Duodenal mucosa (tissue), 2 donors: Measurements from ENCODE around the gene ZNF687.

Experiments used
- H3K27ac ChIP-seq: one replicate; pipeline ENCODE4 v1.7.0; 2013; ENCODE audit warnings: low read depth, low read length
- H3K27me3 ChIP-seq, 2 donors: one replicate each; pipeline ENCODE4 v1.7.0; 2013; ENCODE audit warnings: low read length in 2 of 2, control low read depth in 1 of 2; ENCODE audit not compliant: insufficient read depth in 2 of 2, control insufficient read depth in 1 of 2
- H3K36me3 ChIP-seq, 2 donors: one replicate each; pipeline ENCODE4 v1.7.0; 2013; ENCODE audit warnings: low read length in 2 of 2, control low read depth in 1 of 2; ENCODE audit not compliant: insufficient read depth in 2 of 2, control insufficient read depth in 1 of 2
- H3K4me1 ChIP-seq, 2 donors: one replicate each; pipeline ENCODE4 v1.7.0; 2013; ENCODE audit warnings: low read length in 2 of 2, control low read depth in 1 of 2; ENCODE audit not compliant: insufficient read depth in 2 of 2, control insufficient read depth in 1 of 2
- H3K4me3 ChIP-seq, 2 donors: one replicate each; pipeline ENCODE4 v1.7.0; 2013; ENCODE audit warnings: low read length in 2 of 2, low read depth in 1 of 2
- H3K9ac ChIP-seq, 2 donors: one replicate each; pipeline ENCODE4 v1.7.0; 2013; ENCODE audit warnings: low read length in 2 of 2, low read depth in 1 of 2
- H3K9me3 ChIP-seq, 2 donors: one replicate each; pipeline ENCODE4 v1.7.0; 2013; ENCODE audit warnings: low read length in 2 of 2, control low read depth in 1 of 2; ENCODE audit not compliant: control insufficient read depth in 1 of 2

ZNF687 gene

DNA sequence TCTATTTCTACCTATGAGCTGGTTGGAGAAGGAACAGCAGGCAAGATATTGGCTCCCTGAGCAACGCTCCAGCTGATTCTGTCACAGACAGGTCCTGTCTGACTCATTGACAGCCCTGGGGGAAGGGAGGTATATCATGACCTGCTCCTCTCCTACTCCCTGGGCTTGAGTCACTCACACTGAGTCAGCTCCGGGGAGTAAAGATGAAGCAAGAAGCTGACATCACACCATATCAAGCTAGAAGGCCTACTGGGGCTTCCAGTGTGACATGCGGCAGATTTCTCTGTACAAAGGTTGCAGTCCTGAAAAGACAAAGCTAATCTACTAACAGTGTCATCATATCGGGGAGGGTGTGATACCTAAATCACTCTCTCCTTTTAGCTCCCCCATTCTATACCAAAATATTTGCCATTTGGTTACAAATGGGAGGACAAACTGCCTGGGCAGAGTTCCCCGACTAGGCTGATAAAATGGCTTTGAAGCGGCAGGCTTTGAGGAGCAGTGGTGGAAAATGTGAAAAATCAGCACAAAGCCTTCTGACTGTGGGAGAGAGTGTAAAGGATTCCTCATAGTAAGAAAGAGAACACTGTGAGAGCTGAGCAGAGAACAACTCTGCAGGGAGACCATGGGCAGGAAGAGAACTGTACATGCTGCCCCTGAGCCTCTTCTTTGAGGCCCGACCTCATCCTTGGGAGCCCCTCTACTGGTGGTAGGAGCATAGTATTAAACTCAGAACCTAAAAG, 29.7 kb downstream of the ZNF687 start:
- Histone ChIP-seq H3K9ac (peak overlapping the region; percentile 51 to 56), H3K27me3 (no peaks in the 10 kb centered on the region), H3K36me3 (peaks cover 43 to 77% of the 10 kb centered on the region in 2 donors), H3K4me3 (peak overlapping the region in 1 of 2 donors; percentile 5), H3K9me3 (no peaks in the 10 kb centered on the region), H3K4me1 (peaks cover 39 to 44% of the 10 kb centered on the region in 2 donors), H3K27ac (peak overlapping the region; percentile 81)

DNA sequence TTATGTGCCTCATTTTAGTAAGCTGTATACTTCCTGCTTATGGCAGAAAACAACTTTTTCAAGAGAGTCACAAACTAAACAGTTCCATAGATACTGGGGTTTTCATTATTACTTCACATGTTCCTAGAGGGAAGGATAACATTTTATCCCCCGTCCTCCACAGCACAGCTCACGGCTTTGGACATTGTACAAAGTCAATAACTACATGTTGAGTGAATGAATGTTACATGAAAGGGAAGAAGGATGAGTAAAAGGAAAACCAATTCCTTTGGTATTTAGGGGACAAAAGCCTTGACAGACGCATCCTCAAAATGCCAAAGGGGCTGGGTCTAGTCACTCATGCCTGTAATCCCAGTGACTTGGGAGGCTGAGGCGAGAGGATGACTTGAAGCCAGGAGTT, 30.3 kb downstream of the ZNF687 start:
- H3K27ac ChIP-seq = no peak overlapping the region
- H3K4me3 ChIP-seq = no peak overlapping the region
- no peaks in the 10 kb centered on the region for H3K27me3 ChIP-seq
- H3K9ac ChIP-seq = peak overlapping the region in 1 of 2 donors; percentile 56
- no peaks in the 10 kb centered on the region for H3K9me3 ChIP-seq
- H3K4me1 ChIP-seq = peaks cover 39 to 44% of the 10 kb centered on the region in 2 donors
- H3K36me3 ChIP-seq = peaks cover 37 to 75% of the 10 kb centered on the region in 2 donors

GRCh38 chr1:151312826-151313225, 30.7 kb downstream of the ZNF687 start:
- Histone ChIP-seq H3K4me1 (peaks cover 39 to 44% of the 10 kb centered on the region in 2 donors), H3K27me3 (no peaks in the 10 kb centered on the region), H3K4me3 (no peak overlapping the region), H3K9me3 (no peaks in the 10 kb centered on the region), H3K9ac (no peak overlapping the region), H3K27ac (no peak overlapping the region), H3K36me3 (peaks cover 34 to 72% of the 10 kb centered on the region in 2 donors)

GRCh38 chr1:151313501-151313900, 31.4 kb downstream of the ZNF687 start:
- Histone ChIP-seq H3K9me3 (no peaks in the 10 kb centered on the region), H3K4me1 (peaks cover 39 to 44% of the 10 kb centered on the region in 2 donors), H3K4me3 (no peak overlapping the region), H3K27me3 (no peaks in the 10 kb centered on the region), H3K36me3 (peaks cover 34 to 66% of the 10 kb centered on the region in 2 donors), H3K27ac (no peak overlapping the region), H3K9ac (no peak overlapping the region)

GRCh38 chr1:151314137-151314875, 32.2 kb downstream of the ZNF687 start:
- H3K27ac ChIP-seq = no peak overlapping the region
- H3K36me3 ChIP-seq = peaks cover 31 to 67% of the 10 kb centered on the region in 2 donors
- peaks cover 39 to 40% of the 10 kb centered on the region in 2 donors for H3K4me1 ChIP-seq
- H3K27me3 ChIP-seq = no peaks in the 10 kb centered on the region
- H3K9ac ChIP-seq = no peak overlapping the region
- H3K4me3 ChIP-seq = no peak overlapping the region
- no peaks in the 10 kb centered on the region for H3K9me3 ChIP-seq

- H3K9me3 ChIP-seq = no peaks in the 10 kb centered on the region
- no peak overlapping the region for H3K4me3 ChIP-seq
- H3K27ac ChIP-seq = no peak overlapping the region
- peaks cover 26 to 30% of the 10 kb centered on the region in 2 donors for H3K4me1 ChIP-seq
- no peak overlapping the region for H3K9ac ChIP-seq
- no peaks in the 10 kb centered on the region for H3K27me3 ChIP-seq
- peaks cover 31 to 74% of the 10 kb centered on the region in 2 donors for H3K36me3 ChIP-seq
Observed at GRCh38 chr1:151315565-151316235, 33.6 kb downstream of the ZNF687 start.

- Histone ChIP-seq H3K4me1 (peaks cover 6 to 8% of the 10 kb centered on the region in 2 donors), H3K9ac (no peak overlapping the region), H3K27ac (no peak overlapping the region), H3K36me3 (peaks cover 15 to 60% of the 10 kb centered on the region in 2 donors), H3K9me3 (no peaks in the 10 kb centered on the region), H3K27me3 (no peaks in the 10 kb centered on the region), H3K4me3 (no peak overlapping the region)
Observed at GRCh38 chr1:151318975-151319374, 36.9 kb downstream of the ZNF687 start.

DNA sequence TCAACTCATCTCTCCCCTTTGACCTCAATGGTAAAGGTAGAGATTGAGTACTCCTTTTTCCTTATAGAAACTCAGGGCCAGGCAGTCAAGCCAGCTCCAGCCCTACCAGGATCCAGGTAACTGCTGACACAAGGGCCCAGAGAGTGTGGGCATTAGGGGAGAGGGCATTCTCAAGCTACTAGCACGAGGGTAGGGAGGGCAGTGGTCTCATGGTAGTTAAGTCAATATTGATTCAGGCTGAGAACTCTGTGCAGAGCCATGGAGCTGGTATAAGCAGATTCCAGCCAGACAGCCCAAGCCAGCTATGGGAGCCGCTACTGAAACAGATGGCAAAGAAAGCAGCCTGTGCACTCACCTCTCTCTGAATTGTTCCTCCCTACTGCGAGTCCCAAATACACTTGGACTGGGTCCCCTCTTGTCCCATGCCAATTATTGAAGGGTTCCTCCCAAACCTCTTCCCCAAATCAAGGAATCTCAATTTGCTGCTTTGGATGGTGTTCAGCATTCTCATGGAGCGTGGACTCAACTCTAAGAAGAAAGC, 42.4 kb downstream of the ZNF687 start:
- no peak overlapping the region for H3K27ac ChIP-seq
- peaks cover 10 to 38% of the 10 kb centered on the region in 2 donors for H3K36me3 ChIP-seq
- no peaks in the 10 kb centered on the region for H3K9me3 ChIP-seq
- H3K27me3 ChIP-seq = no peaks in the 10 kb centered on the region
- H3K9ac ChIP-seq = no peak overlapping the region
- H3K4me1 ChIP-seq = peaks cover 15 to 25% of the 10 kb centered on the region in 2 donors
- H3K4me3 ChIP-seq = no peak overlapping the region

DNA sequence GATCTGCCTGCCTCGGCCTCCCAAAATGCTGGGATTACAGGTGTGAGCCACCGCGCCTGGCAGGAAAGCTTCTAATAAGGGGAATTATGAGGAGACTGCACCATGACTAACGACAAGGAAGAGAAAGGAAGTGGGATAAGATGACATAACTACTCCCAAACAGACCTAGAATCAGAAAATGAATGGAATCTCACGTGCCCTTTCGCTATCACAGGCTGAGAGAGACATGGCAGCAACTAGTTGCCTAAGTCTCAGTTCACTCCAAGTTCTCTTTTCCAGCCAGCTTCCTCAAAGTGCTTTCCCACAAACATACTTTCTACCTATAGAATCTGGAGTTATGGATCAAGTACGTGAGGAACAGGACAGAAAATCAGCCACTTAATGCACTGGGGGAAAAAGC, 43.1 kb downstream of the ZNF687 start:
- no peaks in the 10 kb centered on the region for H3K9me3 ChIP-seq
- no peak overlapping the region for H3K9ac ChIP-seq
- peaks cover 15 to 25% of the 10 kb centered on the region in 2 donors for H3K4me1 ChIP-seq
- no peak overlapping the region for H3K27ac ChIP-seq
- no peaks in the 10 kb centered on the region for H3K27me3 ChIP-seq
- no peak overlapping the region for H3K4me3 ChIP-seq
- peaks cover 10 to 31% of the 10 kb centered on the region in 2 donors for H3K36me3 ChIP-seq
